ENCODE data around the gene FAS. TPM values are rescaled to one million over a fixed set of nuclear protein-coding genes. Genes with fewer than 3 reads are reported as not detected.

The FAS gene
- polyA plus RNA-seq, 3 donors: 27.3 to 28.9 (median 27.9) TPM

DNA sequence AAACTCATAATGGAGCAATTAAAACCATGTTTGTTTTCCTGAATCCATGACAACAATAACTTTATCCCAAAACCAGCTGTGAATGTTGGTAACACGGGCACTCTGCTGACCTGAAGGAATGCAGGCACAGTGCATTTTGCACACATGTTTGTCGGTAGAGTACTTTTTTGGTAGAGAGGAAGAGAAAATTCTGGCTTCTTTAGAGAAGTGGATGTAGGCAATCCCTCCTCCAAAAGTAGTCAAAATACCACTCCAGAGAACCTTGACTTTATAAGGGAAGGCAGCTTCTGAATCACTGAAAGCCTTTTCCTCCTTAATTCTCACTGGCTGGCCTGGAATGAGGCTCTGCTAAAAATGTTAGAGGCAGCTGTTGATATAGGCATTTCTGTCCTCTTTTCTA, 22.2 kb upstream of the FAS start:
- H3K27ac Mint-ChIP-seq: no peak overlapping the region
- H3K36me3 Mint-ChIP-seq: no peaks in the 10 kb centered on the region
- Histone ChIP-seq H4K20me1 (ENCODE audit: insufficient read depth, low read length) (no peaks in the 10 kb centered on the region), H3K4me1 (ENCODE audit: control insufficient read depth in 1 of 2, insufficient read depth in 2 of 2, low read length in 2 of 2) (peaks cover 12 to 13% of the 10 kb centered on the region in 2 donors), H3K4me2 (replicated peaks; ENCODE audit: extremely low read depth, low read length, poor library complexity, severe bottlenecking) (no peak overlapping the region), H2AFZ (ENCODE audit: insufficient read depth, low read depth, low read length, poor library complexity, severe bottlenecking) (no peak overlapping the region), H3K27me3 (ENCODE audit: control insufficient read depth in 2 of 2, insufficient read depth in 2 of 2, low read length in 2 of 2) (no peaks in the 10 kb centered on the region), H3K36me3 (replicated peaks in 1 of 2; ENCODE audit: control insufficient read depth in 1 of 2, insufficient read depth in 2 of 2, low read length in 2 of 2) (no peaks in the 10 kb centered on the region), H3K27ac (ENCODE audit: low read depth in 1 of 2, low read length in 2 of 2) (no peak overlapping the region), H3K4me3 (replicated peaks in 1 of 3; ENCODE audit: low read depth in 2 of 3, low read length in 3 of 3) (no peak overlapping the region), H3K9me3 (replicated peaks in 1 of 2; ENCODE audit: control insufficient read depth in 1 of 2, insufficient read depth in 1 of 2, low read length in 2 of 2) (no peaks in the 10 kb centered on the region), H3K9ac (ENCODE audit: insufficient read depth, low read length, poor library complexity, severe bottlenecking) (no peak overlapping the region), H3K79me2 (ENCODE audit: insufficient read depth, low read length) (no peaks in the 10 kb centered on the region)
- H3K27me3 Mint-ChIP-seq (ENCODE audit: low read depth in 3 of 3): peaks cover 0 to 5% (median 0%) of the 10 kb centered on the region in 3 donors
- TF ChIP-seq, protein P1, sequence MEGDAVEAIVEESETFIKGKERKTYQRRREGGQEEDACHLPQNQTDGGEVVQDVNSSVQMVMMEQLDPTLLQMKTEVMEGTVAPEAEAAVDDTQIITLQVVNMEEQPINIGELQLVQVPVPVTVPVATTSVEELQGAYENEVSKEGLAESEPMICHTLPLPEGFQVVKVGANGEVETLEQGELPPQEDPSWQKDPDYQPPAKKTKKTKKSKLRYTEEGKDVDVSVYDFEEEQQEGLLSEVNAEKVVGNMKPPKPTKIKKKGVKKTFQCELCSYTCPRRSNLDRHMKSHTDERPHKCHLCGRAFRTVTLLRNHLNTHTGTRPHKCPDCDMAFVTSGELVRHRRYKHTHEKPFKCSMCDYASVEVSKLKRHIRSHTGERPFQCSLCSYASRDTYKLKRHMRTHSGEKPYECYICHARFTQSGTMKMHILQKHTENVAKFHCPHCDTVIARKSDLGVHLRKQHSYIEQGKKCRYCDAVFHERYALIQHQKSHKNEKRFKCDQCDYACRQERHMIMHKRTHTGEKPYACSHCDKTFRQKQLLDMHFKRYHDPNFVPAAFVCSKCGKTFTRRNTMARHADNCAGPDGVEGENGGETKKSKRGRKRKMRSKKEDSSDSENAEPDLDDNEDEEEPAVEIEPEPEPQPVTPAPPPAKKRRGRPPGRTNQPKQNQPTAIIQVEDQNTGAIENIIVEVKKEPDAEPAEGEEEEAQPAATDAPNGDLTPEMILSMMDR (IDR thresholded peaks at IDR 0.05): no peak
- intact Hi-C loops (cut with micrococcal nuclease): no loop called here
- H3K4me3 Mint-ChIP-seq: no peak overlapping the region
- no peaks in the 10 kb centered on the region for H3K9me3 Mint-ChIP-seq
- peaks cover 19% of the 10 kb centered on the region for H3K4me1 Mint-ChIP-seq
- no peak for DNase-seq
- WGBS (ENCODE audit: insufficient coverage): no CpG with 5 or more reads among the region's 2 CpGs

DNA sequence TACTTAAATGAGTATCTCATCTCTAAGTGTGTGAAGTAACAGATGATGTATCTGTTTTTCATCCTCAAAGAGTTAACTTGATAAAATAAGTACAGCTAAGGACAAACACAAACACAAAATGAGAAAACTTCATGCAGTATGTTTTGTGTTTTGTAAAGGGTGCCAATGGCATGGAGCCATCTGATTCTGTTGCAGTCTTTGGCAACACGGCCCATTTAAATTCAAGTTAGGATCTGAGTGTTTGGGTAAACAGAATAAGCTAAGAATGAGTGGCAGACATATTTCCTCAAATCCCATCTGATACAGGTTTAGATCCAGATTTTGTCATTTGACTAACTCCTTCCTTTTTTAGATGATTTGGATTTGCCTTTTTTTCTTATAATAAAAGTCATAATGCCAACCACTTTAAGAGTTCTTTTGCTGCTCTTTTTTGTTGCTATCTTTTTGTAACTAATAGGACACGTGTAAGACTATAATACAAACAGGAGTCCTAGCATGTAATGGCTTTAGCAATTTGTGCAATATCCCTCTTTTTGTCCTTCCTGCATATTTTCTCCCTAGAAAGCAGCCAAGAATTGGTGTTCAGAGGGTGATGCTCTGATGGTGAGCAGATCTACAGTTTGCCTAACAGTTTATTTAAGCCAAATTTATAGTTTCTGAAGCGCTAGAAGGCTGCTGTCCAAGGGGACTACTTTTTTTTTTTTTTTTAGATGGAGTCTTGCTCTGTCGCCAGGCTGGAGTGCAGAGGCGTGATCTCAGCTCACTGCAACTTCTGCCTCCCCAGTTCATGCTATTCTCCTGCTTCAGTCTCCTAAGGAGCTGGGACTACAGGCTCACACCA, 19.2 kb upstream of the FAS start:
- TF ChIP-seq, protein P1 (IDR thresholded peaks at IDR 0.05): no peak
- Histone ChIP-seq H3K27me3 (ENCODE audit: control insufficient read depth in 2 of 2, insufficient read depth in 2 of 2, low read length in 2 of 2) (no peaks in the 10 kb centered on the region), H3K9me3 (replicated peaks in 1 of 2; ENCODE audit: control insufficient read depth in 1 of 2, insufficient read depth in 1 of 2, low read length in 2 of 2) (no peaks in the 10 kb centered on the region), H4K20me1 (ENCODE audit: insufficient read depth, low read length) (no peaks in the 10 kb centered on the region), H3K9ac (ENCODE audit: insufficient read depth, low read length, poor library complexity, severe bottlenecking) (no peak overlapping the region), H3K27ac (ENCODE audit: low read depth in 1 of 2, low read length in 2 of 2) (no peak overlapping the region), H3K4me2 (replicated peaks; ENCODE audit: extremely low read depth, low read length, poor library complexity, severe bottlenecking) (no peak overlapping the region), H2AFZ (ENCODE audit: insufficient read depth, low read depth, low read length, poor library complexity, severe bottlenecking) (no peak overlapping the region), H3K79me2 (ENCODE audit: insufficient read depth, low read length) (no peaks in the 10 kb centered on the region), H3K4me3 (replicated peaks in 1 of 3; ENCODE audit: low read depth in 2 of 3, low read length in 3 of 3) (no peak overlapping the region), H3K4me1 (ENCODE audit: control insufficient read depth in 1 of 2, insufficient read depth in 2 of 2, low read length in 2 of 2) (peaks cover 9 to 11% of the 10 kb centered on the region in 2 donors), H3K36me3 (replicated peaks in 1 of 2; ENCODE audit: control insufficient read depth in 1 of 2, insufficient read depth in 2 of 2, low read length in 2 of 2) (no peaks in the 10 kb centered on the region)
- Mint-ChIP-seq H3K36me3 (no peaks in the 10 kb centered on the region), H3K27me3 (ENCODE audit: low read depth in 3 of 3) (peaks cover 0 to 5% (median 0%) of the 10 kb centered on the region in 3 donors), H3K4me1 (peaks cover 8% of the 10 kb centered on the region), H3K9me3 (no peaks in the 10 kb centered on the region), H3K4me3 (no peak overlapping the region), H3K27ac (peak overlapping the region in 1 of 7 donors; percentile 3)
- no CpG with 5 or more reads among the region's 5 CpGs for WGBS (ENCODE audit: insufficient coverage)
- DNase-seq: no peak
- intact Hi-C loops (cut with micrococcal nuclease): no loop called here
